ENCODE measurements around the gene MYO7B.
"Not testable (repeated sequence)": the region's sequence is repeated elsewhere in the genome, so short reads cannot be mapped to it uniquely, and the experiment has no call there.

The MYO7B gene

DNA sequence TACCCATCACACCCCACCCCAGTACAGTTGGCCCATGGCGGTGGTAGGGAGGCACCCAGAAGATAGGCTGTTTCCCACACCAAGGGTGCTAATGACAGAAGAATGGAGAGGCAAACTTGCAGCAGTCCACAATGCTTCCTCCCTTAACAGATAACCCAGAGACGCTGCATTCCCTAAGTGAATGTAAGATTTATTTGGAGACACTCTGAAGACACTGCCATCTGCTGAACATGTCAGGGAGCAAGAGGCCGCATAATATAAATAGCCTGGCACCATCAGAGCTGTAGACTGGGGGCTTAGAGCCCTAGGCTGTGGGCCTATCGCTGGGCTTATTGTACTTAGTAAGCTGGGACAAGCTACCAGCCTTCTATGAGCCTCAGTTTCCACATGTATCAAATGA, 7.0 kb upstream of the MYO7B start:
- no peak overlapping the region for H3K4me3 ChIP-seq (ENCODE audit: low read depth, low read length)
- DNase-seq (ENCODE audit: low read depth): no peak

DNA sequence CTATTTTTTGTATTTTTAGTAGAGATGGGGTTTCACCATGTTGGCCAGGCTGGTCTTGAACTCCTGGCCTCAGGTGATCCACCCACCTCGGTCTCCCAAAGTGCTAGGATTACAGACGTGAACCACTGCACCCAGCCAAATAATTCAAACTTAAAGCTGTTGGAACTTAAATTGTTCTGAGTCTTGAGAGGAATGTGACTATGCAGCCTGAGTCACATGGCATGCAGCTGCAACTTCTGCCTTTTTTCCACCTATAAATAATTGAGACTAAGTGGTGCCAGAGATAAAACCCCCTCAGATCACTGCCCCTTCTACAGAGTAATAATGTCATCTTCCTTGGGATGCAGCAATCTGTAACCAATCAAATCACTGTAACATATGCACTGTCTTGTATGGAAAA, 6.1 kb upstream of the MYO7B start:
- not testable (repeated sequence) for H3K4me3 ChIP-seq (ENCODE audit: low read depth, low read length); DNase-seq (ENCODE audit: low read depth)

More for the DNA sequence above, 7.0 kb upstream of the MYO7B start:
- TF ChIP-seq, protein P1, sequence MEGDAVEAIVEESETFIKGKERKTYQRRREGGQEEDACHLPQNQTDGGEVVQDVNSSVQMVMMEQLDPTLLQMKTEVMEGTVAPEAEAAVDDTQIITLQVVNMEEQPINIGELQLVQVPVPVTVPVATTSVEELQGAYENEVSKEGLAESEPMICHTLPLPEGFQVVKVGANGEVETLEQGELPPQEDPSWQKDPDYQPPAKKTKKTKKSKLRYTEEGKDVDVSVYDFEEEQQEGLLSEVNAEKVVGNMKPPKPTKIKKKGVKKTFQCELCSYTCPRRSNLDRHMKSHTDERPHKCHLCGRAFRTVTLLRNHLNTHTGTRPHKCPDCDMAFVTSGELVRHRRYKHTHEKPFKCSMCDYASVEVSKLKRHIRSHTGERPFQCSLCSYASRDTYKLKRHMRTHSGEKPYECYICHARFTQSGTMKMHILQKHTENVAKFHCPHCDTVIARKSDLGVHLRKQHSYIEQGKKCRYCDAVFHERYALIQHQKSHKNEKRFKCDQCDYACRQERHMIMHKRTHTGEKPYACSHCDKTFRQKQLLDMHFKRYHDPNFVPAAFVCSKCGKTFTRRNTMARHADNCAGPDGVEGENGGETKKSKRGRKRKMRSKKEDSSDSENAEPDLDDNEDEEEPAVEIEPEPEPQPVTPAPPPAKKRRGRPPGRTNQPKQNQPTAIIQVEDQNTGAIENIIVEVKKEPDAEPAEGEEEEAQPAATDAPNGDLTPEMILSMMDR (IDR thresholded peaks at IDR 0.05; ENCODE audit: control insufficient read depth, extremely low read depth, insufficient read depth): no peak

DNA sequence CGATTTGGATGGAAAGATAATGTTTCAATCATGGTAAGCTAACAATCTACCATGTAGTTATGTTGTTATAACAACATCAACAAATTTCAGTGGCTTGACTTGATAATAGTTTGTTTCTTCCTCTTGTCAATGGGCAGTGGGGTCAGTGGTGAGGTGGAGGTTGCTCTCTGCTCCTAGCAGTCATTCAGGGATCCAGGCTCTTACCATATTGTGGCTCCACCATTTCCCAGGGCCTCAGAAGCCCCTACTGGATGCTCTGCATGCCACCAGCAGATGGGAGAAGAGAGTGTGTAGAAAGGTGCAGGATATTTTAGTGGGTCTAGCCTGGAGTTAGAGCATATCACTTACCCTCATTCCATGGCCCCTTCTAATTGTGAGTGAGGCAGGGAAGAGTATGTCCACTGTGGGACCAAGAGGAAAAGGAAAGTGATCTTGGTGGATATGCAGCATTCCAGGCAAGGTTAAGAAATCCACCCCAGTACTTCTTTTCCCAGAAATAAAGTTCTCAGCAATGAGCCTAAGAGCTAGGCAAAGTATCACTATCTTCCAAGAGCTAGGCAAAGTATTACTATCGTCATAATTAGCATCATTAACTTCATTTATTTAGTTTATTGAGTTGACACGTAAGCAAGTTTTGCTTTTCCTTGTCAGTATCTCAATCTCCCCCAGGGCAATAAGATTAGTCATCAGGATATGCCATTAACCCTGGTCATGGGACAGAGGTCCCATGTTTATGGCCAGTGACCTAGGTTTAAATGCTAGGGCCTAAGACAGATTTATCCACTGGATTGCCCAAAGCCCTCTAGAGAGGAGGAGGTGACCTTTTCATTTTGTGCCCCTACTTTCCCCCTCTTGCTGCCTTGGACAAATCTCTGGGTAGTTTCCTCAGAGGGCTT, 5.0 kb upstream of the MYO7B start:
- H3K4me3 ChIP-seq (ENCODE audit: low read depth, low read length): no peak overlapping the region
- TF ChIP-seq, protein P1 (IDR thresholded peaks at IDR 0.05; ENCODE audit: control insufficient read depth, extremely low read depth, insufficient read depth): no peak
- DNase-seq (ENCODE audit: low read depth): no peak

DNA sequence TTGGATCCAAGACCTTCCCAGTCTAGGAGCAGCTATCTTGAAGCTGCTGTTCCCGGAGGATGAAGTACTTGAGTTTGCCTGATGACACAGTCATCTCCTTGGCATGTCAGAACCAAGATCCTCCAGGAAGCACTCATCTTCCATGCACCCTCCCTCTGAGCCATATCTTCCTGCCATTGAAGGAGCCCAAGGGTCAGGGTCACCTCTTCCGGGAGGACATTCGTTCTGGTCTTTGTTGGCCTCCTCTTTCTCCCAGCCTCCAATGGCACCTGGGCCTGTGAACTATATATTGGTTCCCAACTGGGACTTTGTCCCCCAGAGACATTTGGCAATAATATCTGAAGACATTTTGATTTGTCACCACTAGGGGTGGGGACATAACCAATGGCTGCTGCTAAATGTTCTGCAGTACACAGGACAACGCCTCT, 4.2 kb upstream of the MYO7B start:
- H3K4me3 ChIP-seq (ENCODE audit: low read depth, low read length): no peak overlapping the region
- TF ChIP-seq, protein P1 (IDR thresholded peaks at IDR 0.05; ENCODE audit: control insufficient read depth, extremely low read depth, insufficient read depth): no peak
- no peak for DNase-seq (ENCODE audit: low read depth)

DNA sequence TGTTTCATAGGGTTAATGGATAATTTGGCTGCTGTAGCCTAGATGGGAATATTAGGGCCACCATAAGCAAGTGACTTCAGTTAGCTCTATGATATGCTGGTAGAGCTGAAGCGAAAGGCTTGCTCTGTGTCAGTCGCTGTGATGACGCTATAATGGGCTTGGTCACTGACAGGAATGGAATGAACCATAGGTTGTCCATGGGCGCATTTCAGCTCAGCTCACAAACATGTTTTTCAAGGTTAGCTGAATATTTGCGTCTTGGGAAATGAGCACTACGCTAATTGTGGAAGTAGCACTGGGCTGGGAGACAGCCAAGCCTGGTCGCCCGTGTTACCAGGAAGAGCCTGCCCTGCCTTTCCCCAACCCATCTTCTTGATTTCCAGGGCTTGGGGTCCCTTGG, 3.2 kb upstream of the MYO7B start:
- H3K4me3 ChIP-seq (ENCODE audit: low read depth, low read length): no peak overlapping the region
- no peak for DNase-seq (ENCODE audit: low read depth)
- TF ChIP-seq, protein P1 (IDR thresholded peaks at IDR 0.05; ENCODE audit: control insufficient read depth, extremely low read depth, insufficient read depth): no peak

DNA sequence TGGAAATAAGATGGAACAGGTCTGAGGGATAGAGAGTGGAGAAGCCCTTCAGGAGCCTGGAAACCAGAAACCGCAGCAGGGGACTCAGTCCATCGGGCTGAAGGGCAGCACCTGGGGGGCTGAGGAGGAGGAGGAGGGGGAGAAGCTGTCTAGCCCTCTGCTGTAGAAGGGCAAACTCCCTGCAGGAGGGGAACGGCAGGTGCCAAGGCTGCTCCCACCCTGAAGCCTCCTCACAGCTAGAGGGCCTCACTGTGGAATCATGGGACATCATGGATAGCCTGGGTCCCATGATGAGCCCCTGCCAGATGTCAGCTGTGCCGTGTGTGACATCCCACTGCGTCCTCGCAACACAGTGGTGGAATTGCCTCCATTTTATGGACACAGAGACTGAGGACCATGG, 435 bp downstream of the MYO7B start:
- TF ChIP-seq, protein P1 (IDR thresholded peaks at IDR 0.05; ENCODE audit: control insufficient read depth, extremely low read depth, insufficient read depth): no peak
- no peak overlapping the region for H3K4me3 ChIP-seq (ENCODE audit: low read depth, low read length)
- no peak for DNase-seq (ENCODE audit: low read depth)

DNA sequence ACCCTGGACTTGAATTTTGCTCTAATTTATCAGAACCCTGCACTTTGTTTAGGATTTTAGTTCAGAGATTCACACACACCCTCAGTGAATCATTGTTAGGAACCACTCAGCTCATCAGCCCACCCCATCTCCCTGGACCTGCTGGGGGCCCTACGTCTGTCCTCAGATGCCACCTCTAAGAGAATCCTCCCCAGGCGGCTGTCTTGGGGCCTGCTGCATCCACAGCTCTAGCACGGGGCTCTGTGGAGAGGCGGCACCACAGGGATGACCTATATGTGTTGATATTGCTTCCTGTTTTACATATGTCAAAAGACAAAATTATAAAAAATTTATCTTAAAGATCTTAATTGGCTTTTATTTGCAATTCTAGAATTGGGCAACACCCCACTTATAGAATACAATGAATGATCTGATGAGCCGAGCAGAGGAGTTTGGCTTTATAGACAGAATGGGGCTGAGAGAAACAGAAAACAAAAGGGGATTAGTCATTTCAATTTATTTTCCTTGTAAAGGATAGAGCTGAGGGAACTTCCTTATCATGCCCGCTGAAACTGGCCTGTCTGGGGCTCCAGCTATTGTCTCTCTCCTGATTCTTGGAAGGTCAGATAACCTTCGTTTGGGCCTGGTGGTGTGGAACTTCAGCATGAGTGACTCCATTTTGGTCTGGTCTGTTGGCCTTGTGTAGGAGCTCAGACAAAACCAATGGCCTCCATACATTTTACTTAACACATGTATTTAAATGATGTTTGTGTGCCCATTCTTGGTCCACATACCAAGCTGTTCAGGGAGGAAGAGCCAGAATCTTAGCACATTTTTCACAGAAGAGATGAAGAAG, 1.4 kb downstream of the MYO7B start:
- no peak overlapping the region for H3K4me3 ChIP-seq (ENCODE audit: low read depth, low read length)
- no peak for DNase-seq (ENCODE audit: low read depth)
- TF ChIP-seq, protein P1 (IDR thresholded peaks at IDR 0.05; ENCODE audit: control insufficient read depth, extremely low read depth, insufficient read depth): no peak

All from LNCaP clone FGC (cell line).